GM21619 (cell line): ENCODE results near the gene PCNX1.
"Not testable (repeated sequence)": the region's sequence is repeated elsewhere in the genome, so short reads cannot be mapped to it uniquely, and the experiment has no call there.

Experiments used
- ATAC-seq: cut with Tn5 transposase; IDR thresholded peaks from one replicate; pipeline ENCODE4 v1.9.1; 2021; ENCODE audit not compliant: unreplicated experiment

Gene PCNX1

GRCh38 chr14:71005076-71005475 lies 97.8 kb downstream of the PCNX1 start:
- ATAC-seq: no peak

- no peak for ATAC-seq
Observed at GRCh38 chr14:71006200-71006563, 98.9 kb downstream of the PCNX1 start.

- ATAC-seq: no peak
Observed at GRCh38 chr14:71011479-71011878, 104.2 kb downstream of the PCNX1 start.

GRCh38 chr14:71012888-71013287 lies 105.6 kb downstream of the PCNX1 start:
- ATAC-seq: no peak

GRCh38 chr14:71013551-71014192 lies 106.4 kb downstream of the PCNX1 start:
- ATAC-seq: no peak

GRCh38 chr14:71019917-71020316 lies 112.7 kb downstream of the PCNX1 start:
- not testable (repeated sequence) for ATAC-seq

- no peak for ATAC-seq
Observed at GRCh38 chr14:71021347-71022011, 114.2 kb downstream of the PCNX1 start.

GRCh38 chr14:71022012-71022869 lies 115.0 kb downstream of the PCNX1 start:
- no peak for ATAC-seq

- no peak for ATAC-seq
Observed at GRCh38 chr14:71022939-71023338, 115.7 kb downstream of the PCNX1 start.

- no peak for ATAC-seq
Observed at GRCh38 chr14:71029236-71029781, 122.0 kb downstream of the PCNX1 start.

GRCh38 chr14:71031000-71031399 lies 123.7 kb downstream of the PCNX1 start:
- no peak for ATAC-seq

- no peak for ATAC-seq
Observed at GRCh38 chr14:71036433-71036832, 129.2 kb downstream of the PCNX1 start.

- ATAC-seq: no peak
Observed at GRCh38 chr14:71048393-71048792, 141.1 kb downstream of the PCNX1 start.

GRCh38 chr14:71049435-71050133 lies 142.3 kb downstream of the PCNX1 start:
- ATAC-seq: no peak

- ATAC-seq: no peak
Observed at GRCh38 chr14:71050227-71050823, 143.1 kb downstream of the PCNX1 start.

- ATAC-seq: no peak
Observed at GRCh38 chr14:71054706-71055105, 147.4 kb downstream of the PCNX1 start.

GRCh38 chr14:71056168-71056567 lies 148.9 kb downstream of the PCNX1 start:
- ATAC-seq: no peak

GRCh38 chr14:71060274-71060673 lies 153.0 kb downstream of the PCNX1 start:
- ATAC-seq: no peak

- no peak for ATAC-seq
Observed at GRCh38 chr14:71060825-71061455, 153.7 kb downstream of the PCNX1 start.

GRCh38 chr14:71061458-71061857 lies 154.2 kb downstream of the PCNX1 start:
- no peak for ATAC-seq
